ENCODE results near the gene USH1G.

USH1G gene

GRCh38 chr17:74874615-74875037, 48.4 kb downstream of the USH1G start:
- Histone ChIP-seq H3K4me3 (ENCODE audit: low read length) (no peak overlapping the region), H3K27me3 (ENCODE audit: low read depth, low read length) (no peaks in the 10 kb centered on the region), H3K9ac (ENCODE audit: low read length) (no peak overlapping the region), H3K4me2 (ENCODE audit: low read length) (no peak overlapping the region), H3K79me2 (ENCODE audit: low read length) (no peaks in the 10 kb centered on the region), H3K9me3 (ENCODE audit: insufficient read depth, low read length) (no peaks in the 10 kb centered on the region), H3K27ac (ENCODE audit: low read length) (no peak overlapping the region), H3K36me3 (replicated peaks; ENCODE audit: low read depth, low read length) (peaks cover 3% of the 10 kb centered on the region), H2AFZ (ENCODE audit: low read depth, low read length) (no peak overlapping the region), H3K4me1 (ENCODE audit: low read length) (peaks cover 21% of the 10 kb centered on the region; the same call in 1 of the 2 replicates), H4K20me1 (ENCODE audit: insufficient read depth, low read length) (no peaks in the 10 kb centered on the region)
- no peak for TF ChIP-seq EZH2phosphoT487 (IDR thresholded peaks at IDR 0.05; ENCODE audit: low read depth)
- TF ChIP-seq CTCF (IDR thresholded peaks at IDR 0.05; ENCODE audit: low read depth, low read length): no peak

GRCh38 chr17:74873874-74874614, 49.0 kb downstream of the USH1G start:
- Histone ChIP-seq H3K4me1 (ENCODE audit: low read length) (peaks cover 21% of the 10 kb centered on the region; the same call in 1 of the 2 replicates), H3K4me3 (ENCODE audit: low read length) (peak overlapping the region; percentile 94), H3K9ac (ENCODE audit: low read length) (peak overlapping the region; percentile 90), H2AFZ (ENCODE audit: low read depth, low read length) (peak overlapping the region; percentile 66), H3K36me3 (replicated peaks; ENCODE audit: low read depth, low read length) (peaks cover 3% of the 10 kb centered on the region), H3K79me2 (ENCODE audit: low read length) (no peaks in the 10 kb centered on the region), H3K27me3 (ENCODE audit: low read depth, low read length) (no peaks in the 10 kb centered on the region), H3K9me3 (ENCODE audit: insufficient read depth, low read length) (no peaks in the 10 kb centered on the region), H3K27ac (ENCODE audit: low read length) (peak overlapping the region; percentile 69), H3K4me2 (ENCODE audit: low read length) (peak overlapping the region; percentile 90), H4K20me1 (ENCODE audit: insufficient read depth, low read length) (no peaks in the 10 kb centered on the region)
- TF ChIP-seq CTCF (IDR thresholded peaks at IDR 0.05; ENCODE audit: low read depth, low read length): no peak
- no peak for TF ChIP-seq EZH2phosphoT487 (IDR thresholded peaks at IDR 0.05; ENCODE audit: low read depth)

- H2AFZ ChIP-seq (ENCODE audit: low read depth, low read length): peak overlapping the region; percentile 66
- H3K27me3 ChIP-seq (ENCODE audit: low read depth, low read length): no peaks in the 10 kb centered on the region
- peak overlapping the region; percentile 90 for H3K4me2 ChIP-seq (ENCODE audit: low read length)
- peak overlapping the region; percentile 94 for H3K4me3 ChIP-seq (ENCODE audit: low read length)
- no peaks in the 10 kb centered on the region for H3K79me2 ChIP-seq (ENCODE audit: low read length)
- H4K20me1 ChIP-seq (ENCODE audit: insufficient read depth, low read length): no peaks in the 10 kb centered on the region
- H3K27ac ChIP-seq (ENCODE audit: low read length): peak overlapping the region; percentile 69
- peaks cover 21% of the 10 kb centered on the region; the same call in 1 of the 2 replicates for H3K4me1 ChIP-seq (ENCODE audit: low read length)
- H3K36me3 ChIP-seq (replicated peaks; ENCODE audit: low read depth, low read length): peaks cover 3% of the 10 kb centered on the region
- H3K9ac ChIP-seq (ENCODE audit: low read length): peak overlapping the region; percentile 90
- H3K9me3 ChIP-seq (ENCODE audit: insufficient read depth, low read length): no peaks in the 10 kb centered on the region
- TF ChIP-seq CTCF (IDR thresholded peaks at IDR 0.05; ENCODE audit: low read depth, low read length): no peak
These were observed 49.8 kb downstream of the USH1G start for GRCh38 chr17:74873037-74873873.
